Measurements from ENCODE around the gene ITGB4. TPM values are rescaled to one million over a fixed set of nuclear protein-coding genes. Genes with fewer than 3 reads are reported as not detected.

Gene ITGB4
- polyA plus RNA-seq, 3 donors, result 0.09 to 0.82 TPM; not detected in 1

GRCh38 chr17:75756451-75757085 lies 35.3 kb downstream of the ITGB4 start:
- H3K36me3 Mint-ChIP-seq, result peaks cover 13 to 15% of the 10 kb centered on the region in 2 donors
- peaks cover 0 to 4% (median 0%) of the 10 kb centered on the region in 7 donors for H3K9me3 Mint-ChIP-seq
- H3K79me2 ChIP-seq (ENCODE audit: insufficient read depth, low read length), result no peaks in the 10 kb centered on the region
- H2AFZ ChIP-seq (ENCODE audit: insufficient read depth, low read depth, low read length, poor library complexity, severe bottlenecking), result no peak overlapping the region
- H3K27me3 Mint-ChIP-seq (ENCODE audit: low read depth in 3 of 3), result peaks cover 3 to 12% (median 7%) of the 10 kb centered on the region in 3 donors
- peaks cover 25% of the 10 kb centered on the region for H3K4me1 Mint-ChIP-seq
- H3K9ac ChIP-seq (ENCODE audit: insufficient read depth, low read length, poor library complexity, severe bottlenecking), result no peak overlapping the region
- WGBS (ENCODE audit: insufficient coverage), result 96% methylated on average over 28 of the region's 29 CpGs
- no peaks in the 10 kb centered on the region for H4K20me1 ChIP-seq (ENCODE audit: insufficient read depth, low read length)
- TF ChIP-seq CTCF (IDR thresholded peaks at IDR 0.05), result no peak
- H3K27me3 ChIP-seq (ENCODE audit: control insufficient read depth in 2 of 2, insufficient read depth in 2 of 2, low read length in 2 of 2), result peaks cover 0 to 4% of the 10 kb centered on the region in 2 donors
- H3K4me1 ChIP-seq (ENCODE audit: control insufficient read depth in 1 of 2, insufficient read depth in 2 of 2, low read length in 2 of 2), result peaks cover 23 to 30% of the 10 kb centered on the region in 2 donors
- no peak overlapping the region for H3K4me3 ChIP-seq (replicated peaks in 1 of 3; ENCODE audit: low read depth in 2 of 3, low read length in 3 of 3)
- peaks cover 3 to 23% of the 10 kb centered on the region in 2 donors for H3K36me3 ChIP-seq (replicated peaks in 1 of 2; ENCODE audit: control insufficient read depth in 1 of 2, insufficient read depth in 2 of 2, low read length in 2 of 2)
- H3K27ac Mint-ChIP-seq, result no peak overlapping the region
- no peak overlapping the region for H3K4me2 ChIP-seq (replicated peaks; ENCODE audit: extremely low read depth, low read length, poor library complexity, severe bottlenecking)
- H3K4me3 Mint-ChIP-seq, result no peak overlapping the region
- no peak overlapping the region for H3K27ac ChIP-seq (ENCODE audit: low read depth in 1 of 2, low read length in 2 of 2)
- intact Hi-C loops (cut with micrococcal nuclease), result no loop called here
- no peak for DNase-seq
- no peaks in the 10 kb centered on the region for H3K9me3 ChIP-seq (replicated peaks in 1 of 2; ENCODE audit: control insufficient read depth in 1 of 2, insufficient read depth in 1 of 2, low read length in 2 of 2)

GRCh38 chr17:75757086-75757681 lies 35.9 kb downstream of the ITGB4 start:
- Histone ChIP-seq H3K27ac (ENCODE audit: low read depth in 1 of 2, low read length in 2 of 2) (no peak overlapping the region), H3K4me2 (replicated peaks; ENCODE audit: extremely low read depth, low read length, poor library complexity, severe bottlenecking) (no peak overlapping the region), H3K9ac (ENCODE audit: insufficient read depth, low read length, poor library complexity, severe bottlenecking) (no peak overlapping the region), H3K9me3 (replicated peaks in 1 of 2; ENCODE audit: control insufficient read depth in 1 of 2, insufficient read depth in 1 of 2, low read length in 2 of 2) (no peaks in the 10 kb centered on the region), H4K20me1 (ENCODE audit: insufficient read depth, low read length) (no peaks in the 10 kb centered on the region), H3K4me1 (ENCODE audit: control insufficient read depth in 1 of 2, insufficient read depth in 2 of 2, low read length in 2 of 2) (peaks cover 23 to 30% of the 10 kb centered on the region in 2 donors), H3K4me3 (replicated peaks in 1 of 3; ENCODE audit: low read depth in 2 of 3, low read length in 3 of 3) (no peak overlapping the region), H2AFZ (ENCODE audit: insufficient read depth, low read depth, low read length, poor library complexity, severe bottlenecking) (no peak overlapping the region), H3K79me2 (ENCODE audit: insufficient read depth, low read length) (no peaks in the 10 kb centered on the region), H3K27me3 (ENCODE audit: control insufficient read depth in 2 of 2, insufficient read depth in 2 of 2, low read length in 2 of 2) (peaks cover 0 to 4% of the 10 kb centered on the region in 2 donors), H3K36me3 (replicated peaks in 1 of 2; ENCODE audit: control insufficient read depth in 1 of 2, insufficient read depth in 2 of 2, low read length in 2 of 2) (peaks cover 3 to 23% of the 10 kb centered on the region in 2 donors)
- no peak for DNase-seq
- Mint-ChIP-seq H3K36me3 (peaks cover 16% of the 10 kb centered on the region in 2 donors), H3K4me1 (peaks cover 25% of the 10 kb centered on the region), H3K4me3 (no peak overlapping the region), H3K9me3 (peaks cover 0 to 4% (median 0%) of the 10 kb centered on the region in 7 donors), H3K27me3 (ENCODE audit: low read depth in 3 of 3) (peaks cover 3 to 12% (median 6%) of the 10 kb centered on the region in 3 donors), H3K27ac (no peak overlapping the region)
- WGBS (ENCODE audit: insufficient coverage), result 89% methylated on average over 12 of the region's 21 CpGs
- no peak for TF ChIP-seq CTCF (IDR thresholded peaks at IDR 0.05)
- intact Hi-C loops (cut with micrococcal nuclease), result no loop called here

Measured in CD14-positive monocyte (primary cell).